HepG2 (cell line): ENCODE data around the gene ITIH3. TPM values are rescaled to one million over a fixed set of nuclear protein-coding genes. Genes with fewer than 3 reads are reported as not detected.

Experiments
- ATAC-seq: fragments of 200-7000 bp; cut with Tn5 transposase; 3 replicates; pipeline ENCODE4 v1.9.1; 2020; ENCODE audit warnings: mild to moderate bottlenecking, moderate library complexity
- BruUV-seq: library from RNA; stranded (reverse); fragments of 400-500 nt; replicated peaks from 2 replicates; lab custom pipeline; 2021; lab: Mats Ljungman, UMichigan
- CTCF ChIA-PET: fragments of 300-600 bp; formaldehyde crosslinking; extraction: SDS; loops from one replicate; lab custom pipeline; 2021; ENCODE audit warnings: low total read pairs, inconsistent platforms, low intra/inter-chr PET ratio; lab: Yijun Ruan, JAX
- POLR2A ChIA-PET: fragments of 350-600 bp; sonication (Branson Sonifier 250); formaldehyde crosslinking; loops from one replicate; lab custom pipeline; 2020; ENCODE audit warnings: antibody characterized with exemption, inconsistent platforms; lab: Yijun Ruan, JAX
- DNase-seq: peaks from one replicate; pipeline ENCODE4 v3.0.0-alpha.2; 2015; ENCODE audit warnings: low spot score
- FAIRE-seq: peaks from 3 replicates; lab custom pipeline; 2011; peaks lifted over from hg19 to GRCh38; lab: Jason Lieb, UNC
- H2AFZ ChIP-seq: one replicate; pipeline ENCODE4 v1.6.1; 2011; ENCODE audit warnings: low read length, inconsistent platforms
- H3K27ac ChIP-seq: fragments of 300-600 bp; 3 replicates; pipeline ENCODE4 v1.8.0; 2011; ENCODE audit warnings: mixed run types, mild to moderate bottlenecking, mixed read lengths, low read length, inconsistent platforms; ENCODE audit not compliant: insufficient read depth; ENCODE audit errors: extremely low read length
- H3K27me3 ChIP-seq, 2 experiments: fragments of 200-600 bp in 1 of 2; 2 replicates in 1 of 2; 3 replicates in 1 of 2; pipeline versions ENCODE4 v1.6.0 to v1.8.0; 2011; ENCODE audit warnings: low read length in 2 of 2, mild to moderate bottlenecking in 2 of 2, moderate library complexity in 2 of 2, inconsistent platforms in 1 of 2; ENCODE audit not compliant: insufficient read depth in 2 of 2, control insufficient read depth in 1 of 2
- H3K36me3 ChIP-seq, 2 experiments: fragments of 200-600 bp in 1 of 2; replicated peaks in 1 of 2; 2 replicates in 1 of 2; 3 replicates in 1 of 2; pipeline versions ENCODE4 v1.5.1 to v1.8.0; 2011; ENCODE audit warnings: low read length in 2 of 2, inconsistent platforms in 1 of 2; ENCODE audit not compliant: insufficient read depth in 2 of 2, control insufficient read depth in 1 of 2
- H3K4me1 ChIP-seq: 2 replicates; pipeline ENCODE4 v1.5.1; 2012; ENCODE audit warnings: low read length, inconsistent platforms; ENCODE audit not compliant: insufficient read depth
- H3K4me2 ChIP-seq: 2 replicates; pipeline ENCODE4 v1.6.0; 2011; ENCODE audit warnings: low read depth, low read length, inconsistent platforms
- H3K4me3 ChIP-seq, 3 experiments: fragments of 200-600 bp in 1 of 3; sonication (generic), shearing (Covaris generic) in 1 of 3; replicated peaks in 1 of 3; 2 replicates each; pipeline ENCODE4 v1.5.1; 2011 to 2016; ENCODE audit warnings: low read length in 3 of 3, inconsistent platforms in 2 of 3, low read depth in 2 of 3, mild to moderate bottlenecking in 2 of 3, control low read depth in 1 of 3, mixed read lengths in 1 of 3; ENCODE audit not compliant: insufficient read depth in 1 of 3
- H3K79me2 ChIP-seq: one replicate; pipeline ENCODE4 v1.6.1; 2011; ENCODE audit warnings: low read length, inconsistent platforms; ENCODE audit not compliant: insufficient read depth
- H3K9ac ChIP-seq: 2 replicates; pipeline ENCODE4 v1.6.0; 2011; ENCODE audit warnings: mild to moderate bottlenecking, low read depth, low read length, inconsistent platforms; ENCODE audit not compliant: insufficient read depth
- H3K9me3 ChIP-seq: 2 replicates; pipeline ENCODE4 v1.5.1; 2012; ENCODE audit warnings: mild to moderate bottlenecking, low read length
- H4K20me1 ChIP-seq: 2 replicates; pipeline ENCODE4 v1.6.0; 2011; ENCODE audit warnings: inconsistent platforms, mild to moderate bottlenecking, low read length, moderate library complexity; ENCODE audit not compliant: insufficient read depth
- AFF4 ChIP-seq: sonication (generic); formaldehyde crosslinking; IDR thresholded peaks from 2 replicates; pipeline ENCODE4 v1.4.0; 2020; ENCODE audit warnings: missing genetic modification reagents
- CEBPZ ChIP-seq: IDR thresholded peaks from 2 replicates; pipeline ENCODE4 v1.6.1; 2012; ENCODE audit warnings: low read length, improper control_type of control experiment
- ELF1 ChIP-seq: sonication (generic); formaldehyde crosslinking; IDR thresholded peaks from 2 replicates; pipeline ENCODE4 v1.4.0; 2020; ENCODE audit warnings: missing genetic modification reagents
- GABPA ChIP-seq, 2 experiments: IDR thresholded peaks; 2 replicates each; pipeline ENCODE4 v1.6.1; 2011 to 2016; ENCODE audit warnings: low read depth in 2 of 2, low read length in 1 of 2, missing biosample characterization in 1 of 2, missing genetic modification characterization in 1 of 2
- IKZF5 ChIP-seq: IDR thresholded peaks from 2 replicates; pipeline ENCODE4 v1.6.1; 2018; ENCODE audit warnings: missing genetic modification reagents, mild to moderate bottlenecking, missing compliant biosample characterization
- MIER2 ChIP-seq: IDR thresholded peaks from 2 replicates; pipeline ENCODE4 v1.6.1; 2016; ENCODE audit warnings: missing biosample characterization, missing genetic modification reagents
- SMYD3 ChIP-seq: sonication (generic); formaldehyde crosslinking; IDR thresholded peaks from 2 replicates; pipeline ENCODE4 v1.8.1; 2023; ENCODE audit warnings: mild to moderate bottlenecking, missing genetic modification reagents
- U2AF2 ChIP-seq: fragments of 200-400 bp; formaldehyde crosslinking; IDR thresholded peaks from 2 replicates; pipeline ENCODE4 v1.6.1; 2017; ENCODE audit warnings: low read depth, mild to moderate bottlenecking, low read length
- ZBTB25 ChIP-seq: IDR thresholded peaks from 2 replicates; pipeline ENCODE4 v1.6.1; 2018; ENCODE audit warnings: missing genetic modification reagents
- ZMYM3 ChIP-seq: sonication (generic); formaldehyde crosslinking; IDR thresholded peaks from 2 replicates; pipeline ENCODE4 v1.5.1; 2020; ENCODE audit warnings: mild to moderate bottlenecking, missing genetic modification reagents
- ZNF225 ChIP-seq: sonication (generic); formaldehyde crosslinking; IDR thresholded peaks from 2 replicates; pipeline ENCODE4 v1.4.0; 2020; ENCODE audit warnings: mild to moderate bottlenecking, missing genetic modification reagents
- ZSCAN22 ChIP-seq: sonication (generic); formaldehyde crosslinking; IDR thresholded peaks from 2 replicates; pipeline ENCODE4 v1.4.0; 2020; ENCODE audit warnings: mild to moderate bottlenecking, missing genetic modification reagents
- WGBS: methylation state at CpG from one replicate; pipeline ENCODE4 v1.1.6; 2017; ENCODE audit warnings: low lambda C conversion rate; 5-methylcytosine and 5-hydroxymethylcytosine counted together
- in situ Hi-C: cut with HindIII; loops from 2 replicates; pipeline ENCODE4 v1.10.0; 2017; ENCODE audit warnings: low pct_unique_long_range_greater_than_20kb; ENCODE audit not compliant: extremely low pct_ligation_motif_present
- intact Hi-C: fragments of 100-400 bp; cut with micrococcal nuclease; formaldehyde crosslinking; loops from one replicate; pipeline ENCODE4 v1.10.0; 2022; ENCODE audit not compliant: unreplicated experiment
- polyA plus RNA-seq, 8 experiments: library from polyadenylated mRNA; depleted of rRNA in 3 of 8; stranded (reverse) in 7 of 8; unstranded in 1 of 8; fragments of >200 nt; fragmentation: Illumina TruSeq in 4 of 8; extraction: Trizol in 4 of 8; gene quantifications; 2 replicates each; pipeline versions ENCODE4 v1.2.1 to v1.2.3, GENCODE V29; 2011 to 2016; ENCODE audit warnings: low read depth in 4 of 8, missing spikeins in 1 of 8, mixed read lengths in 1 of 8; ENCODE audit not compliant: insufficient read depth in 1 of 8
- total RNA-seq, 5 experiments: library from RNA; depleted of rRNA; stranded (reverse); fragments of >200 nt; fragmentation: Illumina TruSeq; extraction: Trizol; gene quantifications; 2 replicates each; pipeline ENCODE4 v1.2.3, GENCODE V29; 2016; ENCODE audit warnings: low read depth in 1 of 5

The ITIH3 gene
- total and polyA plus RNA-seq, 2 of the 13 experiments (the other 11 are each of a cell fraction or from before 2014, with no cell fraction given), result 105 to 632 TPM

GRCh38 chr3:52801839-52802238 lies 7.2 kb downstream of the ITIH3 start (continued):
- TF ChIP-seq AFF4 (no peak), GABPA (IDR thresholded peaks at IDR 0.05; ENCODE audit: low read depth, low read length) (no peak), GABPA (CRISPR knock-in tag; IDR thresholded peaks at IDR 0.05; ENCODE audit: low read depth) (no peak), SMYD3 (CRISPR knock-in tag) (no peak)

GRCh38 chr3:52805270-52806039 lies 10.9 kb downstream of the ITIH3 start:
- H3K4me3 ChIP-seq, result no peak overlapping the region
- CTCF ChIA-PET, result no interaction called here
- ATAC-seq (no peak), FAIRE-seq (no peak), DNase-seq (no peak)
- BruUV-seq, result no TSS peak
- peaks cover 26% of the 10 kb centered on the region for H3K4me1 ChIP-seq
- in situ Hi-C loops, result no loop called here
- no peaks in the 10 kb centered on the region for H3K27me3 ChIP-seq
- no peaks in the 10 kb centered on the region for H4K20me1 ChIP-seq
- H2AFZ ChIP-seq, result no peak overlapping the region
- H3K9ac ChIP-seq, result no peak overlapping the region
- H3K79me2 ChIP-seq, result no peaks in the 10 kb centered on the region
- peaks cover 21 to 48% of the 10 kb centered on the region in 2 experiments for H3K36me3 ChIP-seq
- H3K4me2 ChIP-seq, result no peak overlapping the region
- intact Hi-C loops, result no loop called here
- WGBS, result 94% methylated on average over 18 of the region's 19 CpGs
- POLR2A ChIA-PET, result interaction anchor here (0.8 to 6.8 kb wide), 5 partner anchors 11 to 31 kb away, joined by 3 to 70 read pairs (median 3); partner anchors contain the start of gene ITIH3
- no peaks in the 10 kb centered on the region for H3K9me3 ChIP-seq
- H3K27ac ChIP-seq, result no peak overlapping the region
- TF ChIP-seq ZBTB25 (CRISPR knock-in tag) (no peak), ELF1 (CRISPR knock-in tag) (no peak), CEBPZ (no peak), ZNF225 (no peak), ZMYM3 (CRISPR knock-in tag) (no peak), U2AF2 (no peak), ZSCAN22 (CRISPR knock-in tag) (no peak), MIER2 (CRISPR knock-in tag) (no peak), IKZF5 (CRISPR knock-in tag) (no peak)
